ENCODE data around the gene SURF1.
A peak's percentile ranks its signal among the peaks of the same experiment; 100 is the strongest.

Gene SURF1

DNA sequence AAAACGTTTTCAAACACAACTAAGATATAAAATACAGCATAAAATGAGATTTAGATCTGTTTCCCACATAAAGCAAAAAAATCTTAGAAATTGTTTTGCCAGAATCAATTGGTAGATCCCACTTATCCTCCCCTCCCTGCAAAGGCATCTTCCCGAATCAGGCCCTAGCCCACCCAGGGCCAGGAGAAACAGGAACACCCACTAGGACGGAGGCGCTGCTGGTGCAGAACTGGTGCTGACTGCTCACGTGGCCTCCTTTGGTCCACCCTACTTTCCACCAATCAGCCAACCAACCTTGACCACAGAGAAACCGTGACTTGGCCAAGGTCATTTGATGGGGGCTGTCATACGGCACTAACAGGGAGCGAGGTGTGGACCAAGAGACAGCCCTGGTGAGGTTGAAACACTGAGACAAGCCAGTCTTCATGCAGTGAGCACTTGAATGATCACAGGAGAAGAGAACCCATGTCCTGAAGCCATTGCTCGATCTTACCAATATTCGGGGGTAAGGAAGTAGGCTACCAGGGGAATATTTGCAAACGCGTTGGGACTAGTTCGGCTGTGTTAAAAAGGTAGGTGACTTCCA, 5.3 kb upstream of the SURF1 start:
- DNase-seq = no peak

DNA sequence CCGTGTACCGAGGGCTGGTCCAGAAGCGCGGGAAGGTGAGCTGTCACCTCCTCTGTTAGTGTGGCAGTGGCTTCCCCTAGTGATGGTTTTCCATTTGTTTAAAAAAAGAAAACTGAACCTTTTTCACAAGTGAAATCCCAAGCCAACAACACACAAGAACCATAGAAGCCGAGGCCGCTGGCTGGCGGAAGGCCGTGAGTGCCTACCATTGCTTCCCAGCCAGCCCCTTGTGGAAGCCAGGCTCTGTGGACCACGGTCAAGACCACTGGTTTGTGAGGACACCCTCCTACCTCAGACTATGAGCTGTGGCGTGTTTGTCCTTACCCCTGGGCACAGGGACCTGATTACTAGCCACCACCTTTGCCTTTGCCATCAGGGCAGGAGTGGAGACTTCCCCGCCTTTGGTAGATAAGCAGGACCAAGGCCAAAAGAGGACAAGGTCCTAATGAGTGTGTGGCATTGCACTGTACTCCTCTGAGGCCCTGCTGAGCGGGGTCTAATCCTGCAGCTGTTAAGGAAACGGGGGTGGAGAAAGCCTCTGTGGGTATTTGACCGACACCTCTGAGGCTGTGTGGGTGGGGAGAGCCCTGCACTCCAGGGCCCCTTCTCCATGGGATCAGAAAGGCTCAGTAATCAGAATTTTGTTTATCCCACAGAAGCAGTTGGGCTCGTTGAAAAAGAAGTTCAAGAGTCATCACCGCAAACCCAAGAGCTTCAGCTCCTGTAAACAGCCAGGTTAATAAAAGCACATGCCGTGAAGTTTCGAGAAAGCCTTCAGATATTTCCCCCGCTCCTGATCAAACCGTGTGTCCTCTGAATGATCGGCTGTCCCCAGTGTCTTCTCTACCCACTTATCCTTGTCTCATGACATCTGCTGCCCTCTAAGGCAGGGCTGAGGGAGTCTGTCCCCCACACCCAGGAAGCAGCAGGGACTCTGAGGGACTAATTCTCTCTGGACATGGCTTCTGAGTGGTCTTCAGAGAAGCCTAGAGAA, 4.4 kb upstream of the SURF1 start:
- DNase-seq = no peak

DNA sequence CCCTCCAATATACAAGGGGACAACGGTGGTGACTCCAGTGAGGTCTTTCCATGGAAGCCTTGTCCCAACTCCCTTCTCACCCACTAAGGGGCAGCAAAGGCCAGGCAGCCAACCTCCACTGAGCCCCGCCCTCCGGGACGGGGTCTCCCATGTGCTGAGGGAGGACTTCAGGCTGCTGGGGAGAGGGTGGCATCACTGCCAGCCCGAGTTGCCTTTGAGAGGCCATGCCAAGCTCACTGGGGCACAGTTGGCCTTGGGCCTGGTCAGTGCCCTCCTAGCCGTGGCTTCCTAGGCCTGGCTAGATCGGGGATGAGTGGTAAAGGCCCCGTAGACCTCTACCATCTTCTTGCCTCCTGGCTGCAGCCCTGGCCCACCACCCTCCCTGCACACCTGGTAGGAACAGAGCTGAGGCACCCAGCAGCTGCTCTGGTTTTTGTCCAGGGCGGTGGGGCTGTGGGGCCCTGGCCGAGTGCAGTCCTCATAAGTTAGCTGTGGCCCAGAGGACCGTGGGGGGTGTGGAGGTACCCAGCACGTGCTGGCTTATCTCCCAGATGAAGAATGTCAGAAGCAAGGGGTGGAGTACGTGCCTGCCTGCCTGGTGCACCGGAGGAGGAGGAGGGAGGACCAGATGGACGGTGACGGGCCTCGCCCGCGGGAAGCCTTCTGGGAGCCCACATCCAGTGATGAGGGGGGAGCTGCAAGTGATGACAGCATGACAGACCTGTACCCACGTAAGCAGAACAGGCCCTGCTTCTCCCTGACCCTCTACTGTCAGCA, 3.3 kb upstream of the SURF1 start:
- no peak for DNase-seq

DNA sequence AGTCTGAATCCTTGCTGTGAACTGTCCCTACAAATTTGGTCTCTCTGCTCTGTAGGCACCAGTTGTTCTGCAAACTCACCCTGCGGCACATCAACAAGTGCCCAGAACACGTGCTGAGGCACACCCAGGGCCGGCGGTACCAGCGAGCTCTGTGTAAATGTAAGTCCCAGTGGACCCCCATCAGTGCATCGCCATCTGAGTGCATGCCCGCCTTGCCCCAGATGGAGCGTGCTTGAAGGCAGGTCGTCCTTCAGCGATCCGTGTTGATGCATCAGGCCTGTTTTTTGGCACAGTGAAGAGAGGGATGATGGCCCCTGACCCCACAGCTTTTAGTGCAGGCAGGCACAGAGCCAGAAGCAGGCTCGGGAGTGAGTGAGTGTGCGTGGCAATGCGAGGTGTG, 1.4 kb upstream of the SURF1 start:
- no peak for DNase-seq

DNA sequence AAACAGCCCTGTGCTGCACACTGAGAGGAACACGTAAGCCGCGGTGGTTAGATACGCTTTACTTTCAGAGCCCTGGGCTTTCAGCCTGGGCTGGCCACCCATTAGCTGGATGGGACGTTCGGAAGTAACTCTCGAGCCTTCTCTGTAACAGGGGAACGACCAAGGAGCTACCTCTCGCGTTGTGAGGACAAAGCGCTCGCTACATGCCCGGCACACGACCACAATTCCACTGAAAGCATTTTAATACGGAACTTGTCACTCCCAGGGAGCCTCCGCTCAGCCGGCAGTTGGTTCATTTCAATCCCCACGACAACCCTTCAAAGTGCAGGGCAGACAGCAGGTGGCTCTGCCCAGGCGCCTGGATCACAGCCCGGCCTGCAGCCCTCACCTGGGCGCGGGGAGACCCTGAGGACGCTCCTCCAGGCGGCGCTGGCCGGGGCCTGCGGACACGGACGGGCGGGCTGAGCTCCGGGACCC, 368 bp downstream of the SURF1 start:
- no peak for DNase-seq

DNA sequence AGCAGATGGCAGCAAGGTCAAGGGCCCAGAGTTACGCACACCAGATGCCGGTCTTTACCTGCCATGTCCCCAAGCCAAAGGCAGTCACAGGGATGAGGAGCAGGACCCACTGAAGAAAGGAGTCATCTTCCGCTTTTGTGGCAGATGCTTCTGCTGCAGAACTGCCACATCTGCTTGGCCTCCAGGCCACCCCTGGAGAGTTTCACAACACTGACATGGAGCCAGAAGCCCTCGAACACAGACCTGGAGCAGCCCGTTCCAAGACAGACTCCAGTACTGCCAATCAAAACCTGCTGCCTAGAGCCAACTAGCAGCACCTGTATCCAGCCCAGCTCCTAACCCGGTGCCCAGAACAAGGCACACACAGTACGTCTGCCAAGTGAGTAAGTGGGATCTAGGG, 1.5 kb downstream of the SURF1 start:
- no peak for DNase-seq

DNA sequence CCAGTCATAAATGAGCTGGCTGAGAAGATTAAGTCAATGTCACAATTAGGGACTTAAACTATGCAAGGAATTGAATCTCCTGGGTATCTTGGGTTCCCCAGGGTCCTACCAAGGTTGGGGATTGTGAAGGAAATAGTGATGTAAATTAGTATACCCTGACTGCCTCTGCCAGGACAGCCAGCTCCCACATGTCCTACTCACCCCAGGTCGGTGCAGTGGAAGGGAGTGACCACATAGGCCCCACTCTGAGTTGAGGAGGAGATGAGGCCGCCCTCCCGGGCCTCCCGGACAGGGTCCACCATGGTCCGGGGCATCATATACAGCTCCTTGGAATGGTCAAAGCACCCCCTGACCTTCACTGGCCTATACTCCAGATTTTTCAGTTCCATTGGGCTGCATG, 2.7 kb downstream of the SURF1 start:
- DNase-seq = no peak

DNA sequence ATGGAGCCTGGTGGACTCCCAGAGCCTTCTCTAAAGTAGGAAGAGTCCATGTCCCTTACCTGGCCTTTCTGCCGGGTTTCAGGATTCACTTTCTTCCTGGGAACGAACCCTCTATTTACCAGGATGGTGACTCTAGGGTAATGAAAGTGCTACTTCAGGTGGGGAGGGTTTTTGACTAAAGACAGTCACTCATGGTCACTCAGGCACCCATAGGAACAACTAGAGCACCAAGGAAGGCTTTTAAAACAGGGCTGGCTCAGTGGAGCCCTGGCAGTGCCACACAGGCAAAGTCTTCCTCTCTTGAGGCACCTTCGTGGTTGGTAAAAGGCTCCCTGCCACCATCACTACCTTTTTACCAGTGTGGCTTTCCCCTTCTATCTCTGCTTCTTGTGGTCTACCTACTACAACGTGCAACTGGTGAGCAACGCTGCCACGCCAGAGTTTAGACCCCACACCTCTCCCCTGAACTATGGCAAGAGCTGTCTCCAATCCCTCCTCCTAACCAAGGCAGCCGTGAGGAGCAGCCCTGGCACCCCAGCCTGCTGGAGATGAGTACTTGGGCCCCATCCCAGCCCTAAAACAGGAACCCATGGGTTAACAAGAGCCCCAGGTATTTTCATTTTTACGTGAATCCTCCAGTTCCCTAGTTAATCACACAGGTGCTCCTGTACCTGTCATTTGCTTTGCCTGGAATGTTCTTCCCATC, 3.5 kb downstream of the SURF1 start:
- DNase-seq = no peak

DNA sequence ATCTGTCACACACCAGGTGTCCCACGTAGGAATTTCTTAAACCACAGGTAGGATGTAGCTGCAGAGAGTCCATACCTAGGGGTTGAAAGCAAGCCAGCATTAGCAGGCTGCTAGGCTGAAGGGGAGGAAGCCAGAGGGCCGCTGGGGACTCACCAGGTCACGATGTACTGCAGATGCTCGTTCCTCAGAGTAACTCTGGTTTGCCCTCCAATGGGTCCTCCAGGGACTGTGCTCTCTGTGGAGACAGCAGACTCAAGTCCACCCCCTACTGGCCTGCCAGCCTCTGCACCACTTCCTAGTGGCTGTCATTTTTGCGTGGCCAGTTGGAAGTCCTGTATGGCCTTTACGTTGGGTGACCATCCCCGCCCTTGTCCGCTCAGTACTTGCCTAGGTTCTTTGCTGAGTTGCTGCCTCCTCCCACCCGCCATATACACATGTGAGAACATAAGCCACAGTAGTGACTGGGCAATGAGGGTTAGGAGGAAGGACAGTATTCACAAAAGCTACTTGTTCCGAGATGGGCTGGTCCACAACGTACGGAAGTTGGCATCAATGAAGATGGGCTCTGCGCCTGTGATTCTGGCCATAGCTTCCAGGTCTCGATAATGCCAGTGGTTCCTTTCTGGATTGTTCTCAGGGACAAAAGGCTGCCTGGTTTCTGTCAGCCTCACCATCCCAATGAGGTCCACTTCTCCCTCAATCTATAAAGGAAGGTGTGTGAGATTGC, 4.2 kb downstream of the SURF1 start:
- no peak for DNase-seq

DNA sequence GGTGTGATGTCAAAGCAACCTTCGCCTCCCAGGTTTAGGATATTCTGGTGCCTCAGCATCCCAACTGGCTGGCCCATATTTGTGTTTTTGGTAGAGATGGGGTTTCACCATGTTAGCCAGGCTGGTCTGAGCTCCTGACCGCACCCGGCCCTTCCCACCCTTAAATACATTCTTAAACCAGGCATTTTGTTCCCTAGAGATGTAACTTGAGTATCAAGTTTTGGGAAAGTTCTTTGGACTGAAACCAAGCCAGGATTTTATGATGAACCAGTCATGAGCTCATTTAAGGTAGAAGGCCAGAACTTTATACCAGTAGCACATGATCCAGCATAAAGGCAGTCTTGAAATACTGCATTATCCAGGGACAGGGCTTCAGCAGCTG, 4.8 kb downstream of the SURF1 start:
- DNase-seq = no peak

DNA sequence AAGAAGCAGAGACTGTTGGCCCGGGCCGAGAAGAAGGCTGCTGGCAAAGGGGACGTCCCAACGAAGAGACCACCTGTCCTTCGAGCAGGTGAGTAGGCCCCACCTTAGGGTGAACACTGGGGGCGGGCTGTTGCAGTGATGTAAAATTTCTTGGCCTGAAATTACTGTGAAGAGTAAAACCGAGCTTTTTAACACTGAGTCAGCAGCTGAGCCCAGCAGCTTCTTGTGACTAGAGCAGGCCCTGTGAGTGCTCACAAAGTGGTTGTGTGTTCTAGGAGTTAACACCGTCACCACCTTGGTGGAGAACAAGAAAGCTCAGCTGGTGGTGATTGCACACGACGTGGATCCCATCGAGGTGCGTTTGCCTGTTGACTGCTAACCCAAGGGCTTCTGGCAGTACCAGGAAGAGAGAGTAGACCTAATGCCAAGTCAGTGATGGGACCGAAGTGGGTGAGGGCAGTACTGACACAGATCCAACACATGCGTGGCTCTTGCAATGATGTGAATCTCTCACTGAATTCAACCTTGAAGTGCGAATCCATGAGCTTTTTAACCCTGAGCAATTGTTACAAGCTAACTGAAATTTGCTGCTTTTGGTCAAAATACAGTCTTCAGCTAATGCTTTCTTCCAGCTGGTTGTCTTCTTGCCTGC, 6.2 kb downstream of the SURF1 start:
- DNase-seq = no peak

DNA sequence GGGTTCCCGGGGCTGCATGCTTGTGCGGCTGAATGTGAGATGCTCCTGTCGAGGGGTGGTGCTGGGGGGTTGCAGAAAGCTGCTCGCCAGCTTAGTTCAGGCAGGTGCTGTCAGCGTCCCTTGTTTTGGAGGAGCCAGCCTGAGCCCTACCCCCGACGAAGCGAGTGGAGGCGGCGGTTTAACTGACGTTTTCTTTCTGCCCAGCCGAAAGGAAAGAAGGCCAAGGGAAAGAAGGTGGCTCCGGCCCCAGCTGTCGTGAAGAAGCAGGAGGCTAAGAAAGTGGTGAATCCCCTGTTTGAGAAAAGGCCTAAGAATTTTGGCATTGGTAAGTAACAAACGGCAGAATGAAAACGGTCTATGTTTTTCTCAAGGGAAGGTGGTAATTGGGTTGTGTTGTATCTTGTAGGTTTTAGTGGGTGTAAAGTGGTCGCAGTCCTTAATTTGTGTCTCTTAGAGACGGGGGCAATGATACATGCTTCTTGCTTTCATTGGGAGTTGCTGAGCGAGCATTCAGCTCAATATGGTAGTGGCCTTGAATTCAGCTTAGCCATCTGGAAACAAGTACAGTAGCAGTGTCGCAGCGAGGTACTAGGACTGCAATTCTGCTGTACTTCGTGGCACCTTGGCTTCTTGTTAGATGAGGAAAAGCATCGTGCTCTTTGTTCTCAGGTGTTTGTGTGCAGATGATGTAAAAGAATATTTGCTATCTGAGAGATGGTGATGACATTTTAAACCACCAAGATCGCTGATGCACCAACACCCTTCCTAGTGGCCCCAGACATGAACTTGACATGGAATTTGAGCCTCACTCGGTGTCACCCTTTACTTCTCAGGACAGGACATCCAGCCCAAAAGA, 7.3 kb downstream of the SURF1 start:
- DNase-seq = no peak

DNA sequence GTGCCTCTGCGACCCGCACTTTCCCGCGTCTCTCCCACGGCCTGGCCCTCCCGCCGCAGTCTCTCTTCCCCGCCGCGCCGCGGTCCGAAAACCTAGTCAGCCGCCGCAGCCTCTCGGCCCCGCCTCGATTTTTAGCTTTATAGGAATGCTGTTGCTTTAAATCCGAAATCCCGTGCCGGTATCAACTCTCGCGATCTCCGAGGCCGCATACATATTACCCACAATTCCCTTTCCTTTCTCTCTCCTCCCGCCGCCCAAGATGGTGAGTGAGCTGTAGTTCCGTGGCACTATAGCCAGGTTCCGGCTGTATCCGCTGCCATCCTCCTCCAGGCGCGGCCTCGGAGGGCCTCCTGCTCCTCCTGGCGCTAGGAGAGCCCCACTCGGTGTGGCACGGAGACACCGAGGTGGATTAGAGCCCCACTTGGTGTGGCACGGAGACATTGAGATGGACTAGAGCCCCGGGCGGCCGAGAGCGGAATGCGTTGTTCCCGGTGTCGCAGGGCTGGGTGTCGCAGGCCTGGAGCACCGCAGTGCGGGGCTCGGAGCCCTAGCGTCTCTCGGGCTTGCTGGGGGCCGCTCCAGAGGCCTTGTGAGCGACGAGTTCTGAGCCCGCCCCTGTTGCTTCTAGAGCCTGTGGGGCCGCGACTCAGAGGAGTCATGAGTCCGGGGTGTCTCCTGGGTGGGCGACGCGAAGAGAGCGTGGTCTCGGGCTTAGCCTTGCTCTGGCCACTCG, 8.1 kb downstream of the SURF1 start, which contains the start of the genes MED22 and RPL7A:
Gene MED22 (minus strand): TSS at position 147 of the 733 bp plus-strand sequence. CDS start 1,469 bp downstream, outside the sequence.
Gene RPL7A (plus strand): TSS at position 234 of the 733 bp plus-strand sequence. CDS start 26 bp downstream, at position 260.
- DNase-seq = peak; percentile 87

DNA sequence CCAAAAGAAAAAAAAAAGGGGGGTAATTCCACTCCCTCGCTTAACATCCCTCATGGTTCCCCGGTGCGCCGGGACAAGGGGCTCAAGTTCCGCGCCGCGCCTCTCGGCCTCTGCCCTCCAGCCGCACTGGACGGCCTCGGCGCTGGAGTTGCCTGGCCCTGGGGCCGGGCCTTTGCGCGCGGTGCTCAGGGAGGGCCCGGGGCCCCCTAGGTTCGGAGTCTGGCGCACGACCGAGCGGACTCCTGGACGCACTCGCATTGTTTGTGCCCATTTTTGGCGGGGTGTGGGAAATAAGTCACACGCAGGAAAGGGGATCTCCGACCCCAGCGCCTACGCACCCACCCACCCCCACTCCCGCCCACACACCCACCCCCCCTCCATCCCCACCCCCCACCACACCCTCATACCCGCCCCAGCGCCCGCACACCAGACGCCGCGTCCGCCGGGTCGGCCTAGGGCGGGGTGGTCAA, 8.7 kb downstream of the SURF1 start:
- no peak for DNase-seq

DNA sequence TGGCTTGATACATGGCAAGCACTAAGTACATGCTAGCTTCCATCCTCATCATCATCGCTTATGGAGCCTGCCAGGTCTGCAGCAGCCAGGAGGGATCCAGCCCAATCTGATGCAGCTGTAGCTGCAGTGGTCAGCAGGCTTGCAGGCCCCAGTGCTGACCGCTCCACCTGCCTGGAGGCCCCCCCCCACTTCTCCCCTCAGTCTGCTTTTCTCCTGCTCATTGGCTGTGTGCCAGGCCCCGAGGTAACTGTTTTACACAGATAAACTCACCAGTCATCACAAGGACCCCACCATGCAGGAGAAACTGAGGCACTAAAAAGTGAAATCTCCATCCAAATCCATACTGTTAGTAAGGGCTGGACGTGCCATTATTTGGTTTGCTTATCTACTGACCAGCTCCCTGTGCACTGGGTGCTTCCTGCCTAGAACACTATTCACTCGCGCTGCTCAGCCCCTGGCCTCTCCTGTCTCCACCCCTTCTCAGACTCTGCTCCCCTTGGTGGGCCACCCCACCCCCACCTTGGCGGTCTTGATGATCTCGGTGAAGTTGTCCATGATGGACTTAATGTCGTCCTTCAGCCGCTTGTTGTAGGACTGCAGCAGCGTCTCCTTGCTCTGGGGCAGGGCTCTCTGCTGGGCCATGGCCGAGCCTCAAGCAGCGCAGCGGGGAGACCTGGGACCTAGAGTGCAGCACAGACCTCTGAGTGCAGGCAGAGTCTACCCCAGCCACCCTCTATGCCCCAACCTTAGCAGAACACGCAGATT, 10.1 kb downstream of the SURF1 start:
- DNase-seq = no peak

DNA sequence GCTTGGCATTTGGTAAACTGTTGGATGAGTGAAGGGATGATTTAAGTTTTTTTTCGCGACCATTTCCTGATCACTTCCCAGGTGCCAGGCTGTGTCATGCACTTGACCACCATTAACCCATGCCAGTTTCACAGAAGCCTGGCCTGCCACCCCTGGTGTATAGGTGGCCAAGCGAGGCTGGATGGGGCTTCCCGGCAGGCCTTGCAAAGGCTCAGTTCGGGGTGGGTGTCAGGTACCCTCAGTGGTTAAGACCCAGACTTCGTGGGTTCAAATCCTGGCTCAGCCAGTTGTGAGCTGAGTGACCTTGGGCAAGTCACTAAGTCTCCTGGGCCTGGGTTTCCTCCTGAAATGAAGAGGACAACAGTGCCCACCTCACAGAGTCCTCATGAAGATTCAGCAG, 10.7 kb downstream of the SURF1 start:
- no peak for DNase-seq

DNA sequence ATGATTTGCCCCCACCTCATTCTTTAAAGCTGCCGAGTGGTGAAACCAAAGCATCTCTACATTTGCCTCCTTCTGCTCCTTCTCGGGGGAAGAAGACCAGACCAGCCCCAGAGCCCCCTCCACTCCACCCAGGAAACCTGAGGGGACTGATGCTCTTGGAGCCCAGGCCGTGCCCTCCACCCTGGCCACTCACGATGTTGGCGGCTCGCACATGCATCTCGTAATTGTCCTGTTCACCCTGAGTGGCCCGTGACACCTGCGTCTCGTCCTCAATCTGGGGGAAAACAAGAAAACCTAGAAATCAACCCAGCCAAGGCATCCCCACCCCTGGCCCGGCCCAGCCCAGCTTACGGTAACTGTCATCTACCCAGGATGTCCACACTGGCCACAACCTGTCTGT, 11.3 kb downstream of the SURF1 start:
- DNase-seq = no peak

DNA sequence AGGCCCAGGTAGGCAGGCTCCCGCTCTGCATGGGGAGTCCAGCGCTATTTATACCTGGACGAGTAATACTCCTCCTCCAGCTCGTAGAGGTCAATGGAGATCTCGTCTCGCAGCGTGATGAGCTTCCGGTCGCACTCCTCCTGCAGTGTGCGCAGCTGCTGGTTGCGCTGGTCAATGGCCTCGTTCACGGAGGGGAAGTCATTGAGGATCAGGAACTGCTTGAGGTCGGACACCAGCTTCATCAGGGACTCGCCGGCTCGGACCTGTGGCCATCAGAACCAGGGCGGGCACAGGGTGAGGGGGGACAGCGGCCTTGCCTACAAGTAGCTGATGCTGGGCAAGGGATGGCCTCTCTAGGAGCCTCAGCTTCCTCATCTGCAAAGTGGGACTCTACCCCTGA, 12.2 kb downstream of the SURF1 start:
- DNase-seq = no peak

DNA sequence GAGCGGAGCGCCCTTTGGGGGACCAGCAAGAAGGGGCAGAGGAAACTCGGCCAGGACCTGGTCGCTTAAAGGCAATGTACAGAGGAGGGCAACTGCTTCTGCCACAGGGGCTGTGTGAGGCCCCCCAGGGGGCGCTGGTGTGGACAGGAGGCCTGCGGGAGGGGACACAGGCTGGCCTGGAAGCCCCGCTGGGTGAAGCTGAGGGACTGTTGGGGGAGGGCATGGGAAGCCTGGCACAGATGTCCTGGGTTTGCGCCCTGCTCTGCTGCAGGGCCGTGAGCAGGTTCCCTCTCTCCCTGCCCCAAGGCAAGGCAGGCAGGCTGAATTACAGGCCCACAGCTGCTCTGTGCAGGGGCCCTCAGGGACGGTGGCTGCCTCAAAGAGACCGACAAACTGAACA, 13.7 kb downstream of the SURF1 start:
- DNase-seq = no peak

Data from KG1 (cell line).